Kidney (tissue), 14 donors: ENCODE measurements around the gene TGM6. TPM values are rescaled to one million over a fixed set of nuclear protein-coding genes. Genes with fewer than 3 reads are reported as not detected.

ENCODE experiments used
- DNase-seq, 5 donors: peaks; one replicate each; pipeline ENCODE4 v3.0.0-alpha.2; 2013 to 2020
- FAIRE-seq: peaks from 2 replicates; lab custom pipeline; 2012; peaks lifted over from hg19 to GRCh38; lab: Jason Lieb, UNC
- H3K27ac ChIP-seq, 2 donors: one replicate each; pipeline ENCODE4 v1.7.0; 2013; ENCODE audit warnings: low read depth in 2 of 2, low read length in 2 of 2, inconsistent platforms in 1 of 2
- H3K27me3 ChIP-seq: one replicate; pipeline ENCODE4 v1.7.1; 2013; ENCODE audit warnings: low read length, inconsistent platforms; ENCODE audit not compliant: control insufficient read depth, insufficient read depth
- H3K36me3 ChIP-seq, 3 donors: one replicate each; pipeline versions ENCODE4 v1.7.0 to v1.7.1; 2013; ENCODE audit warnings: low read length in 3 of 3, control low read depth in 1 of 3, inconsistent platforms in 1 of 3; ENCODE audit not compliant: insufficient read depth in 3 of 3, control insufficient read depth in 2 of 3
- H3K4me1 ChIP-seq, 3 donors: one replicate each; pipeline versions ENCODE4 v1.7.0 to v1.7.1; 2013; ENCODE audit warnings: low read length in 3 of 3, inconsistent platforms in 1 of 3, low read depth in 1 of 3; ENCODE audit not compliant: control insufficient read depth in 2 of 3, insufficient read depth in 2 of 3
- H3K4me3 ChIP-seq, 3 donors: one replicate each; pipeline versions ENCODE4 v1.7.0 to v1.8.1; 2013; ENCODE audit warnings: low read length in 3 of 3, control low read depth in 1 of 3, inconsistent platforms in 1 of 3
- H3K9ac ChIP-seq, 3 donors: one replicate each; pipeline versions ENCODE4 v1.7.0 to v1.7.1; 2013; ENCODE audit warnings: low read length in 3 of 3, control low read depth in 1 of 3, inconsistent platforms in 1 of 3
- H3K9me3 ChIP-seq, 3 donors: one replicate each; pipeline versions ENCODE4 v1.7.0 to v1.7.1; 2013; ENCODE audit warnings: low read length in 3 of 3, control low read depth in 1 of 3, inconsistent platforms in 1 of 3; ENCODE audit not compliant: control insufficient read depth in 2 of 3, insufficient read depth in 1 of 3
- intact Hi-C: fragments of 100-400 bp; cut with DNase I; formaldehyde crosslinking; loops from one replicate; pipeline ENCODE4 v1.11.1; 2022
- polyA plus RNA-seq: library from polyadenylated mRNA; stranded (reverse); fragments of 350-450 nt; fragmentation: Illumina TruSeq; extraction: RNeasy Lipid Tissue Mini Kit (QIAGEN cat#74804); gene quantifications from one replicate; pipeline ENCODE4 v1.2.3, GENCODE V29; 2014; ENCODE audit warnings: low read depth, low replicate concordance; ENCODE audit not compliant: insufficient read depth
- total RNA-seq: library from RNA; stranded (reverse); fragmentation: NEBNext Ultra II Directional; extraction: Animal tissue kit (Norgen Biotek cat#: 25700); gene quantifications from one replicate; pipeline ENCODE4 v1.2.1, GENCODE V29; 2021
- TF ChIP-seq, protein P1 (sequence below): IDR thresholded peaks from 3 replicates; pipeline ENCODE4 v1.5.1; 2012; ENCODE audit warnings: mild to moderate bottlenecking, moderate library complexity, borderline replicate concordance; ENCODE audit not compliant: insufficient read depth; ENCODE audit errors: extremely low read depth
- donor health status: control.
- donor health status: control.
- donor health status: control.
- donor health status: control.
- donor health status: control.
- donor health status: DM: yes; HTN: yes; CAD: no.
- donor health status: Normal renal cell carcinoma (clear cell type).

The TGM6 gene
- total and polyA plus RNA-seq, 2 donors from 2014 or later, result not detected

GRCh38 chr20:2398449-2398848 is 17.7 kb downstream of the TGM6 start:
- Histone ChIP-seq H3K9ac (no peak overlapping the region), H3K9me3 (no peaks in the 10 kb centered on the region), H3K36me3 (no peaks in the 10 kb centered on the region), H3K27me3 (no peaks in the 10 kb centered on the region), H3K4me3 (no peak overlapping the region), H3K4me1 (no peaks in the 10 kb centered on the region), H3K27ac (no peak overlapping the region)
- TF ChIP-seq, protein P1, sequence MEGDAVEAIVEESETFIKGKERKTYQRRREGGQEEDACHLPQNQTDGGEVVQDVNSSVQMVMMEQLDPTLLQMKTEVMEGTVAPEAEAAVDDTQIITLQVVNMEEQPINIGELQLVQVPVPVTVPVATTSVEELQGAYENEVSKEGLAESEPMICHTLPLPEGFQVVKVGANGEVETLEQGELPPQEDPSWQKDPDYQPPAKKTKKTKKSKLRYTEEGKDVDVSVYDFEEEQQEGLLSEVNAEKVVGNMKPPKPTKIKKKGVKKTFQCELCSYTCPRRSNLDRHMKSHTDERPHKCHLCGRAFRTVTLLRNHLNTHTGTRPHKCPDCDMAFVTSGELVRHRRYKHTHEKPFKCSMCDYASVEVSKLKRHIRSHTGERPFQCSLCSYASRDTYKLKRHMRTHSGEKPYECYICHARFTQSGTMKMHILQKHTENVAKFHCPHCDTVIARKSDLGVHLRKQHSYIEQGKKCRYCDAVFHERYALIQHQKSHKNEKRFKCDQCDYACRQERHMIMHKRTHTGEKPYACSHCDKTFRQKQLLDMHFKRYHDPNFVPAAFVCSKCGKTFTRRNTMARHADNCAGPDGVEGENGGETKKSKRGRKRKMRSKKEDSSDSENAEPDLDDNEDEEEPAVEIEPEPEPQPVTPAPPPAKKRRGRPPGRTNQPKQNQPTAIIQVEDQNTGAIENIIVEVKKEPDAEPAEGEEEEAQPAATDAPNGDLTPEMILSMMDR, result no peak
- FAIRE-seq (no peak), DNase-seq (no peak)
- intact Hi-C loops, result no loop called here

DNA sequence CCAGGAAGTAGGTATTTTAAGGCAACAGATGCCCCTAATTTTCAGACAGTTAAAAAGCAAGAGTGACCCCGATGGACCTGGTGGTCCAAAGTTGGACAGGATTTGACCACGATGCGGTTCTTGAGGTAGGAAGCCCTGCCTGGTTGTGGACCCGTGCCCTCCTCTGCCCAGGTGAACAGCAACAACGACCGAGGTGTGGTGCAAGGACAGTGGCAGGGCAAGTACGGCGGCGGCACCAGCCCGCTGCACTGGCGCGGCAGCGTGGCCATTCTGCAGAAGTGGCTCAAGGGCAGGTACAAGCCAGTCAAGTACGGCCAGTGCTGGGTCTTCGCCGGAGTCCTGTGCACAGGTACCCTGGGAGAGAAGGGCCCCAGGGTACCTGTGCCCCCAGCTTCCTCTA is 18.7 kb downstream of the TGM6 start:
- Histone ChIP-seq H3K27ac (no peak overlapping the region), H3K4me3 (no peak overlapping the region), H3K27me3 (no peaks in the 10 kb centered on the region), H3K36me3 (no peaks in the 10 kb centered on the region), H3K9me3 (no peaks in the 10 kb centered on the region), H3K4me1 (no peaks in the 10 kb centered on the region), H3K9ac (no peak overlapping the region)
- FAIRE-seq (no peak), DNase-seq (no peak)
- intact Hi-C loops, result no loop called here
- TF ChIP-seq, protein P1, result no peak

DNA sequence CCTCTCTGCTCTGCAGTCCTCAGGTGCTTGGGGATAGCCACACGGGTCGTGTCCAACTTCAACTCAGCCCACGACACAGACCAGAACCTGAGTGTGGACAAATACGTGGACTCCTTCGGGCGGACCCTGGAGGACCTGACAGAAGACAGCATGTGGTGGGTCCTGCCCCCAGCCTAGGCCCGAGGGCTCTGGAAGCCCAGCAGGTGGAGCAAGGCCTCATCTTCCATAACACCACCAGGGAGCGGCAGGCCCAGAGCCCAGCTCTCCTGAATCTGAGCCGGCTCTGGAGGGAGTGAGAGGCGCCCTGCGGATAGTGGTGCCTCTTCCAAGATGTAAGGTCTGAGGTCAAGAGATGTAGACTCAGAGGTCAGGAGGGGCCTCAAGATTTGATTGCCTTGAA is 19.6 kb downstream of the TGM6 start:
- Histone ChIP-seq H3K4me3 (no peak overlapping the region), H3K36me3 (no peaks in the 10 kb centered on the region), H3K9me3 (peaks cover 0 to 6% (median 1%) of the 10 kb centered on the region in 3 donors), H3K9ac (no peak overlapping the region), H3K27me3 (no peaks in the 10 kb centered on the region), H3K4me1 (no peaks in the 10 kb centered on the region), H3K27ac (no peak overlapping the region)
- TF ChIP-seq, protein P1, result no peak
- intact Hi-C loops, result no loop called here
- no peak for FAIRE-seq
- no peak for DNase-seq

- H3K27me3 ChIP-seq, result no peaks in the 10 kb centered on the region
- H3K9ac ChIP-seq, result no peak overlapping the region
- TF ChIP-seq, protein P1, result no peak
- no peak for FAIRE-seq
- DNase-seq, result no peak
- no peaks in the 10 kb centered on the region for H3K4me1 ChIP-seq
- no peaks in the 10 kb centered on the region for H3K36me3 ChIP-seq
- H3K27ac ChIP-seq, result no peak overlapping the region
- intact Hi-C loops, result no loop called here
- peaks cover 0 to 7% (median 6%) of the 10 kb centered on the region in 3 donors for H3K9me3 ChIP-seq
- no peak overlapping the region for H3K4me3 ChIP-seq
These were observed 20.8 kb downstream of the TGM6 start for GRCh38 chr20:2401527-2401926.
